ENCODE data around the gene ARHGEF6. TPM values are rescaled to one million over a fixed set of nuclear protein-coding genes. Genes with fewer than 3 reads are reported as not detected.

Gene ARHGEF6
- total RNA-seq, 1 donor: 12.5 TPM

GRCh38 chrX:136625246-136625645 lies 155.5 kb downstream of the ARHGEF6 start:
- no peak for DNase-seq (ENCODE audit: low read depth)
- TF ChIP-seq, protein P1, sequence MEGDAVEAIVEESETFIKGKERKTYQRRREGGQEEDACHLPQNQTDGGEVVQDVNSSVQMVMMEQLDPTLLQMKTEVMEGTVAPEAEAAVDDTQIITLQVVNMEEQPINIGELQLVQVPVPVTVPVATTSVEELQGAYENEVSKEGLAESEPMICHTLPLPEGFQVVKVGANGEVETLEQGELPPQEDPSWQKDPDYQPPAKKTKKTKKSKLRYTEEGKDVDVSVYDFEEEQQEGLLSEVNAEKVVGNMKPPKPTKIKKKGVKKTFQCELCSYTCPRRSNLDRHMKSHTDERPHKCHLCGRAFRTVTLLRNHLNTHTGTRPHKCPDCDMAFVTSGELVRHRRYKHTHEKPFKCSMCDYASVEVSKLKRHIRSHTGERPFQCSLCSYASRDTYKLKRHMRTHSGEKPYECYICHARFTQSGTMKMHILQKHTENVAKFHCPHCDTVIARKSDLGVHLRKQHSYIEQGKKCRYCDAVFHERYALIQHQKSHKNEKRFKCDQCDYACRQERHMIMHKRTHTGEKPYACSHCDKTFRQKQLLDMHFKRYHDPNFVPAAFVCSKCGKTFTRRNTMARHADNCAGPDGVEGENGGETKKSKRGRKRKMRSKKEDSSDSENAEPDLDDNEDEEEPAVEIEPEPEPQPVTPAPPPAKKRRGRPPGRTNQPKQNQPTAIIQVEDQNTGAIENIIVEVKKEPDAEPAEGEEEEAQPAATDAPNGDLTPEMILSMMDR (IDR thresholded peaks at IDR 0.05; ENCODE audit: insufficient read depth, low read depth, low read length): no peak
- H3K4me3 ChIP-seq (ENCODE audit: low read depth, low read length): no peak overlapping the region

DNA sequence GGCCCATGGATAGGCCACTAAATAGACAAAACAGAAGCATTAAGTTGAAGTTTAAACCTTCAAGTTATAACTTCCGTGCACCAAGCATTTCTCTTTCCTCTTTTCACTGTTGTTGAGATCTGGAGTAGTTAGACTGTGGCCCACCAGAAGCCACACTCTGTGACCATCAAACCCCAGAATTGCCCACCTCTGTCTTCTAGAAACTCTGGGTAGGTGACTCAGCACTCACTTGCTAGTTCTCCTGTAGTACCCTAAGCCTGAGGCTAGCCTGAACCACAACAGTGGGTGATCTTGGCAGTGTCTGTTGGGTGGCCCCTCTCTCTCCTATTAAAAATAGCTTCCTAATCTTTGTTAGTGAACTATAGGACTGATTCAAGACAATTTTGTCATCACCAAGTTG lies 157.3 kb downstream of the ARHGEF6 start:
- H3K4me3 ChIP-seq (ENCODE audit: low read depth, low read length): no peak overlapping the region
- no peak for DNase-seq (ENCODE audit: low read depth)
- TF ChIP-seq, protein P1 (IDR thresholded peaks at IDR 0.05; ENCODE audit: insufficient read depth, low read depth, low read length): no peak

DNA sequence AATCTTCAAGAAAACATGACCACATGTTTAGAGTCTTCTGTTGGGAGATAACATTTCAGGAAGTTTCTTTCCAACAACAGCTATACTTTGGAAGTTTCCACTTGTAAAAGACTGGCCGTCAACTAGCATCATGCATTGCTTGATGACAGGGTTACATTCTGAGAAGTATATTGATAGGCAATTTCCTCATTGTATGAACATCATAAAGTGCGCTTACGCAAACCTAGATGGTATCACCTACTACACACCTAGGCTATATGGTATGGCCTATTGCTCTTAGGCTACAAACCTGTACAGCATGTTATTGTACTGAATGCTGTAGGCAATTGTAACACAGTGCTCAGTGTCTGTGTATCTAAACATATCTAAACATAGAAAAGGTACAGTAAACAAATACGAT lies 158.2 kb downstream of the ARHGEF6 start:
- TF ChIP-seq, protein P1 (IDR thresholded peaks at IDR 0.05; ENCODE audit: insufficient read depth, low read depth, low read length): no peak
- DNase-seq (ENCODE audit: low read depth): no peak
- no peak overlapping the region for H3K4me3 ChIP-seq (ENCODE audit: low read depth, low read length)

GRCh38 chrX:136620780-136621179 lies 160.0 kb downstream of the ARHGEF6 start:
- TF ChIP-seq, protein P1 (IDR thresholded peaks at IDR 0.05; ENCODE audit: insufficient read depth, low read depth, low read length): no peak
- no peak overlapping the region for H3K4me3 ChIP-seq (ENCODE audit: low read depth, low read length)
- DNase-seq (ENCODE audit: low read depth): no peak

- TF ChIP-seq, protein P1 (IDR thresholded peaks at IDR 0.05; ENCODE audit: insufficient read depth, low read depth, low read length): no peak
- H3K4me3 ChIP-seq (ENCODE audit: low read depth, low read length): no peak overlapping the region
Observed at GRCh38 chrX:136619899-136620505, 160.7 kb downstream of the ARHGEF6 start.

GRCh38 chrX:136616987-136617685 lies 163.6 kb downstream of the ARHGEF6 start:
- no peak for DNase-seq (ENCODE audit: low read depth)
- no peak overlapping the region for H3K4me3 ChIP-seq (ENCODE audit: low read depth, low read length)
- TF ChIP-seq, protein P1 (IDR thresholded peaks at IDR 0.05; ENCODE audit: insufficient read depth, low read depth, low read length): no peak

More at GRCh38 chrX:136619899-136620505, 160.7 kb downstream of the ARHGEF6 start:
- DNase-seq (ENCODE audit: low read depth): no peak

Small RNAs within 50 kb of the gene (small RNA-seq; reads per million reads assigned to genes)
- gene RF00019: not detected
- gene RNU6-972P: not detected

Other genes with a start within 250 kb of the ARHGEF6 start
- gene VGLL1, start 248.7 kb downstream of the ARHGEF6 start, total RNA-seq: not detected in 2 replicates
- gene CD40LG, start 132.8 kb downstream of the ARHGEF6 start, total RNA-seq: not detected in 2 replicates
- gene RBMX, start 99.8 kb upstream of the ARHGEF6 start, total RNA-seq: 173 and 209 TPM in 2 replicates

Measured in fibroblast of villous mesenchyme (primary cell).